Measurements from ENCODE around the gene SEPTIN7. TPM values are rescaled to one million over a fixed set of nuclear protein-coding genes. Genes with fewer than 3 reads are reported as not detected.
A peak's percentile ranks its signal among the peaks of the same experiment; 100 is the strongest.

SEPTIN7 gene
- total RNA-seq, 1 experiment from 2014 or later, result 263 TPM

GRCh38 chr7:35797311-35797710 lies 3.5 kb upstream of the SEPTIN7 start:
- Histone ChIP-seq H3K27me3 (ENCODE audit: low read length) (no peaks in the 10 kb centered on the region; the same call in 1 of the 2 replicates), H3K9me2 (replicated peaks; ENCODE audit: insufficient read depth, low read length) (no peaks in the 10 kb centered on the region), H3K36me3 (ENCODE audit: insufficient read depth, low read length) (no peaks in the 10 kb centered on the region), H3K27ac (ENCODE audit: low read length) (no peak overlapping the region), H2AFZ (ENCODE audit: low read length) (no peak overlapping the region), H3K79me2 (ENCODE audit: low read length) (peaks cover 18% of the 10 kb centered on the region), H3K4me2 (ENCODE audit: low read depth, low read length, poor library complexity, severe bottlenecking) (no peak overlapping the region), H3K4me3 (ENCODE audit: low read length) (no peak overlapping the region), H3K9me3 (ENCODE audit: low read length) (no peaks in the 10 kb centered on the region), H3K4me1 (ENCODE audit: low read length) (peaks cover 12% of the 10 kb centered on the region), H3K9ac (ENCODE audit: low read length) (no peak overlapping the region), H4K20me1 (ENCODE audit: insufficient read depth, low read depth, low read length) (no peaks in the 10 kb centered on the region; the same call in 1 of the 2 replicates)
- no peak for DNase-seq

GRCh38 chr7:35799846-35800717 lies 775 bp upstream of the SEPTIN7 start:
- Histone ChIP-seq H3K27ac (ENCODE audit: low read length) (peak overlapping the region; percentile 80), H3K27me3 (ENCODE audit: low read length) (no peaks in the 10 kb centered on the region), H4K20me1 (ENCODE audit: insufficient read depth, low read depth, low read length) (peaks cover 3% of the 10 kb centered on the region; the same call in 1 of the 2 replicates), H3K36me3 (ENCODE audit: insufficient read depth, low read length) (0 out of 2 replicates have a peak, but pooled peaks cover 5% of the 10 kb centered on the region), H3K4me2 (ENCODE audit: low read depth, low read length, poor library complexity, severe bottlenecking) (peak overlapping the region; percentile 98), H3K9me2 (replicated peaks; ENCODE audit: insufficient read depth, low read length) (no peaks in the 10 kb centered on the region), H3K79me2 (ENCODE audit: low read length) (peaks cover 46% of the 10 kb centered on the region), H3K4me3 (ENCODE audit: low read length) (peak overlapping the region; percentile 96), H3K4me1 (ENCODE audit: low read length) (peaks cover 28% of the 10 kb centered on the region), H3K9ac (ENCODE audit: low read length) (peak overlapping the region; percentile 91), H2AFZ (ENCODE audit: low read length) (peak overlapping the region; percentile 85), H3K9me3 (ENCODE audit: low read length) (no peaks in the 10 kb centered on the region; the same call in 1 of the 2 replicates)
- DNase-seq, result peak; percentile 96

GRCh38 chr7:35801392-35802101 lies 690 bp downstream of the SEPTIN7 start:
- Histone ChIP-seq H3K36me3 (ENCODE audit: insufficient read depth, low read length) (peaks cover 10% of the 10 kb centered on the region; the same call in 1 of the 2 replicates), H2AFZ (ENCODE audit: low read length) (peak overlapping the region; percentile 33; the same call in 1 of the 2 replicates), H3K9me3 (ENCODE audit: low read length) (no peaks in the 10 kb centered on the region; the same call in 1 of the 2 replicates), H3K4me2 (ENCODE audit: low read depth, low read length, poor library complexity, severe bottlenecking) (peak overlapping the region; percentile 78), H3K27me3 (ENCODE audit: low read length) (no peaks in the 10 kb centered on the region), H4K20me1 (ENCODE audit: insufficient read depth, low read depth, low read length) (peaks cover 12% of the 10 kb centered on the region; the same call in 1 of the 2 replicates), H3K79me2 (ENCODE audit: low read length) (peaks cover 60% of the 10 kb centered on the region), H3K4me3 (ENCODE audit: low read length) (peak overlapping the region; percentile 96), H3K4me1 (ENCODE audit: low read length) (peaks cover 28% of the 10 kb centered on the region), H3K9me2 (replicated peaks; ENCODE audit: insufficient read depth, low read length) (no peaks in the 10 kb centered on the region), H3K9ac (ENCODE audit: low read length) (peak overlapping the region; percentile 97), H3K27ac (ENCODE audit: low read length) (peak overlapping the region; percentile 80)
- DNase-seq, result peak; percentile 88

- Histone ChIP-seq H3K36me3 (ENCODE audit: insufficient read depth, low read length) (peaks cover 10% of the 10 kb centered on the region; the same call in 1 of the 2 replicates), H3K4me1 (ENCODE audit: low read length) (peaks cover 28% of the 10 kb centered on the region), H4K20me1 (ENCODE audit: insufficient read depth, low read depth, low read length) (peaks cover 12% of the 10 kb centered on the region; the same call in 1 of the 2 replicates), H3K4me3 (ENCODE audit: low read length) (peak overlapping the region; percentile 96), H3K79me2 (ENCODE audit: low read length) (peaks cover 66% of the 10 kb centered on the region), H3K4me2 (ENCODE audit: low read depth, low read length, poor library complexity, severe bottlenecking) (peak overlapping the region; percentile 78), H3K9me2 (replicated peaks; ENCODE audit: insufficient read depth, low read length) (no peaks in the 10 kb centered on the region), H3K9ac (ENCODE audit: low read length) (peak overlapping the region; percentile 97), H3K27me3 (ENCODE audit: low read length) (no peaks in the 10 kb centered on the region), H3K9me3 (ENCODE audit: low read length) (no peaks in the 10 kb centered on the region; the same call in 1 of the 2 replicates), H2AFZ (ENCODE audit: low read length) (no peak overlapping the region), H3K27ac (ENCODE audit: low read length) (peak overlapping the region; percentile 80)
- DNase-seq, result peak; percentile 58
Observed at GRCh38 chr7:35802102-35802466, 1.2 kb downstream of the SEPTIN7 start.

GRCh38 chr7:35802649-35803048 lies 1.8 kb downstream of the SEPTIN7 start:
- no peak overlapping the region for H2AFZ ChIP-seq (ENCODE audit: low read length)
- H3K79me2 ChIP-seq (ENCODE audit: low read length), result peaks cover 69% of the 10 kb centered on the region
- H3K9me3 ChIP-seq (ENCODE audit: low read length), result no peaks in the 10 kb centered on the region; the same call in 1 of the 2 replicates
- peak overlapping the region; percentile 96 for H3K4me3 ChIP-seq (ENCODE audit: low read length)
- peak; percentile 51 for DNase-seq
- no peaks in the 10 kb centered on the region for H3K27me3 ChIP-seq (ENCODE audit: low read length)
- H3K27ac ChIP-seq (ENCODE audit: low read length), result peak overlapping the region; percentile 80
- peak overlapping the region; percentile 78 for H3K4me2 ChIP-seq (ENCODE audit: low read depth, low read length, poor library complexity, severe bottlenecking)
- peak overlapping the region; percentile 97 for H3K9ac ChIP-seq (ENCODE audit: low read length)
- peaks cover 12% of the 10 kb centered on the region; the same call in 1 of the 2 replicates for H4K20me1 ChIP-seq (ENCODE audit: insufficient read depth, low read depth, low read length)
- no peaks in the 10 kb centered on the region for H3K9me2 ChIP-seq (replicated peaks; ENCODE audit: insufficient read depth, low read length)
- peaks cover 10% of the 10 kb centered on the region; the same call in 1 of the 2 replicates for H3K36me3 ChIP-seq (ENCODE audit: insufficient read depth, low read length)
- H3K4me1 ChIP-seq (ENCODE audit: low read length), result peaks cover 28% of the 10 kb centered on the region

- H3K9ac ChIP-seq (ENCODE audit: low read length), result no peak overlapping the region
- no peaks in the 10 kb centered on the region for H3K9me2 ChIP-seq (replicated peaks; ENCODE audit: insufficient read depth, low read length)
- H2AFZ ChIP-seq (ENCODE audit: low read length), result no peak overlapping the region
- no peak overlapping the region for H3K4me3 ChIP-seq (ENCODE audit: low read length)
- no peak overlapping the region for H3K27ac ChIP-seq (ENCODE audit: low read length)
- H3K36me3 ChIP-seq (ENCODE audit: insufficient read depth, low read length), result peaks cover 18% of the 10 kb centered on the region
- H3K4me1 ChIP-seq (ENCODE audit: low read length), result peaks cover 23% of the 10 kb centered on the region
- H4K20me1 ChIP-seq (ENCODE audit: insufficient read depth, low read depth, low read length), result peaks cover 14% of the 10 kb centered on the region
- H3K4me2 ChIP-seq (ENCODE audit: low read depth, low read length, poor library complexity, severe bottlenecking), result peak overlapping the region; percentile 78
- H3K79me2 ChIP-seq (ENCODE audit: low read length), result peaks cover 82% of the 10 kb centered on the region
- no peaks in the 10 kb centered on the region; the same call in 1 of the 2 replicates for H3K9me3 ChIP-seq (ENCODE audit: low read length)
- no peak for DNase-seq
- H3K27me3 ChIP-seq (ENCODE audit: low read length), result no peaks in the 10 kb centered on the region
Observed at GRCh38 chr7:35804231-35804970, 3.5 kb downstream of the SEPTIN7 start.

- Histone ChIP-seq H3K9me2 (replicated peaks; ENCODE audit: insufficient read depth, low read length) (no peaks in the 10 kb centered on the region), H3K36me3 (ENCODE audit: insufficient read depth, low read length) (peaks cover 21% of the 10 kb centered on the region), H3K27me3 (ENCODE audit: low read length) (no peaks in the 10 kb centered on the region), H3K9me3 (ENCODE audit: low read length) (no peaks in the 10 kb centered on the region; the same call in 1 of the 2 replicates), H3K4me3 (ENCODE audit: low read length) (no peak overlapping the region), H2AFZ (ENCODE audit: low read length) (no peak overlapping the region), H3K4me2 (ENCODE audit: low read depth, low read length, poor library complexity, severe bottlenecking) (no peak overlapping the region), H3K9ac (ENCODE audit: low read length) (no peak overlapping the region), H3K4me1 (ENCODE audit: low read length) (peaks cover 17% of the 10 kb centered on the region), H3K27ac (ENCODE audit: low read length) (no peak overlapping the region), H4K20me1 (ENCODE audit: insufficient read depth, low read depth, low read length) (peaks cover 21% of the 10 kb centered on the region), H3K79me2 (ENCODE audit: low read length) (peaks cover 96% of the 10 kb centered on the region)
- no peak for DNase-seq
Observed at GRCh38 chr7:35805876-35806275, 5.0 kb downstream of the SEPTIN7 start.

Measured in Karpas-422 (cell line).